GM21367 (cell line): ENCODE data around the gene RBL2.
"Not testable (repeated sequence)": the region's sequence is repeated elsewhere in the genome, so short reads cannot be mapped to it uniquely, and the experiment has no call there.

ENCODE experiments used
- ATAC-seq: cut with Tn5 transposase; IDR thresholded peaks from one replicate; pipeline ENCODE4 v1.9.1; 2021; ENCODE audit not compliant: unreplicated experiment

RBL2 gene

DNA sequence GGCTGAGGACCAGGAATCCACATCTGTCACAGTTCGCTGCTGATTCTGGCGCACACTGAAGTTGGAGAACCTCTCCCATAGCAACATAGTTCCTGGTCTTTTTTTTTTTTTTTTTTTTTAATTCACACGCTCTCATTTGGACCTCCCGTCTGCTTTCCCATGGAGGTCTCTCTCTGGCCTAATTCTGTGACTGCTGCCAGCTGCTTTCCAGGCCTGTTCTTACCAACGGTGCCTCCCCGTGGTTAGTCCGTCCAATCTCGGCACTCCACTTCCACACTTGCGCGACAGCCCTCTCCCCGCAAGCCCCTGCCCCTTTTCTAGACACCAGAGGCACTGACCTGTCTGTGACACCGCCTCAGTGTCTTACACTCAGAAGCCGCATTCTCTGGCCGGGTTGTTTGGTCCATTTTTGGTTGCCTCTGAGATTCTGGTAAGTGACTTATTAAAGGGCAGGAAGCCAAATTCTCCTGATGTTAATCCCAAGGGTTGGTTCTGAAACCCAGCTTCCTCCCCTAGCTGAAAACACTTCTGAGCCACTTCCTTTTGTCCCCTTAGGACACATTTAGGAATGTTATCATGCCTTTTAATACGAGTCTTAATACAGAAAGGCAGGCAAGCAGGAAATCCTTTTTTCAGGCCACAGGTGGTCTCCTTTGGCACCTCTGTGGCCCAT lies 69.9 kb downstream of the RBL2 start:
- ATAC-seq: no peak

DNA sequence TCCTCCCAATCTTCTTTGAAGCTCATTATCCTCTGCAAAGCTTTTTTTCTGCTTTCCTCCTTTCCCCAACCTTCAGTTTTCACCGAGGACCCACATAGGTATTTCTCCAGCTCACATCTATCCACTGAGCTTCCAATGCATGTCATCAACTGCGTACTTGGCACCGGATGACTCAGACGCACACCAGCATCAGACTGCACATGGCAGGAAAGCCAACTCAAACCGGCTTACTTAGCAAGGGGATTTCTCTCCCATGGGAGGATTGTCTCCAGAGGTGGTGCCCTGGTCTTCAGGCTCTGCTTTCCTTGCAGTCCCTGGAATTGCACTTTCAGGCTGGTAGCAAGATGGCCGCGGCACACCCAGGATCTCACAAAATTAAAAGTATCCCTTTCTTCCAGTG lies 70.4 kb downstream of the RBL2 start:
- ATAC-seq: no peak

DNA sequence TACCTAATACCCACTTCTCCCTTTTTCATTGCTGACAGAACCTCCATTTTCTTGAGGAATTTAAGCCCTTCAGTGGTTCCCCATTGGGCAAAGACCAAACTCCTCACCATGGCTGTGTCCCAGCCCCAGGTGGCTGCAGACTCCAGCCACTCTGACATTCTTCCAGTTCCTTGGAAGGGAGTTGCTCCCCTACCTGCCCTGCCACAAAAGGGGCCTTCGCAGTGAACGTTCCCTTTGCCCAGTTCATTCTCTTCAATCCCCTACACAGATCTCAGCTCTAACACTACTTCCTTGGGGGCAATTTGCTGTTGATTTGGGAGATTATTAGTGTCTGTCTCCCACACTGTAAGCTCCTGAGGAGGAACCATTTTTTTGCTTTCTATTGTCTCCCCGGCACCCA lies 72.0 kb downstream of the RBL2 start:
- no peak for ATAC-seq

DNA sequence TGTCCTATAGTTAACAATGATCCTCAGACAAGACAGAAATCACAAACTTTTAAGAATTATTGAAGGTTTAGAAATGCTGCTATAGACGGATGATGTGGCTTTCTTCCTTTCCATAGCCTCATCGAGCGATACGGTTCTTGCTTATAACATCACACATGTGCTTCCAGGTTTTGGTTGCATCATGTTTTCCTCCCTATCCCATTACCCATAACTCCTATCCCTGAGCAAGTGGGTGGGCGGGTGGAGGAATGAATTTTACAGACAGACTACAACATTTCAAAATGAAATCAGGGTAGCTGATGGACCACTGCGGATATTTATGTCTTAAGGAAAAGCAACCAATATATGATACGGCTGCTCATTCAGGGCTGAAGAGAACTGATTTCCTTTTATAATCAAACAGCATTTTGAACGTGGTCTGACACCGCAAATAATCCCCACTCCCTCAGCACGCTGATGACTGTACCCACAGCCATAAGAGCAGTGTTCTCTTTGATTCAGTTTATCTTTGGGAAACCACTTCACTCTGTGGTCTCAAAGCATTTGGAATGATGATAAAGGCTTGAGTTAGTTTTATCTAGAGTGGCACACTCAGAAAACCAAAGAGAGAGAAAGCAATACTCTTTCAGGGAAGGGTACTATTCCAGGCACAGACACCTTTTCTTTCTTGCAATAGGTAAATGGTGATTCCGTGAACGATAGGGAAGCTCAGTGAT lies 73.4 kb downstream of the RBL2 start:
- no peak for ATAC-seq

DNA sequence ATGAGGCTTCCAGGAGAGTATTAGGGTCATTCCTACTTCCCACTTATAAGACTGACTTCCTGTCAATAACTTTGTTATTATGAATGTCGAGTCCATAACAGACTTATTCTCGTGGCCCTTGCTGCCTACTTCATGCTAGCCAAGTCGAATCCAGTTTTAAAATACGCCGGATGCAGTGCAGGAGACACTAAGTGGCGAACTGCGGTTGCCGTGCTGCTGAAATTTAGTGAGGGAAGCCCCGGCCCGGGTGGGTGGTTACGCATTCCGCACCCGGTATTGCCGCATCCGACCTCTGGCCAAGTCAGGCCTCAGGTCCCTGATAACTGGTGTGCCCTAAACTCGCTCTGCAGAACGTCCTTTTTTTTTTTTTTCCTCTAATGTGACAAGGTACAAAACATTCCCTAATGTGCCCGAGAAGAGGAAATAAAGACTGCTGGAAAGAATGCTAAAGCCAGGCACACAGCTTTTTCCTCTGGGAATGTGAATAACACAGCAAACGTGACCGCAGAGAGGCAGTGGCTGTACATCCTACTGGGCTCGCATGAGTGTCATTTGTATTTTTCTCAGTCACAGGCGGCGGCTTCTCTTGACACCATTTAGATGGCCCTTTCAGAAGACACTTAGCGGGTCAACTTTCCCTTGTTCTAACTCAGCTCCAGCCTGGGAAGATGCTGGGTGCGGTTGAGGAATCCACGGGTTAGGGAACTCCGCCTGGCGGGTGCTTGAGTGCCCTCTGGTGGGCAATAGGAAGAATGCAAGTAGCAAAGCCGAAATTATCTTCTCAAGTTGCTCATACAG lies 75.8 kb downstream of the RBL2 start:
- no peak for ATAC-seq

DNA sequence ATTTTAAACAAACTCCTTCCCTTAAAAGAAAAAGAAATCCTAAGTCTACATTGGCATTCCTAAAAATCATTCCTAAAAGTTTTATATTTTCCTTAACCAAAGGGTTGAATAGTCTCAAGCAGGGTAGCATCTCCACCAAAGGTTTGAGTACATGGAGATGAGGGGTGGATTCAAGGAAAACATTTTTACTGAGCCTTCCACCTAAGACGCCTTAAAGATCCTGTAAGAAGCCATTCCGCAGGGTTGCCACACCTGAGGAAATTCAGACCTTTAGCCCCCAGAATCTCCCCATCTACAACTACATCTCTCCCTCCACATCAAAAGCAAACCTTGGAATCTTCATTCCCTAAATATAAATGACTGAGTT lies 76.4 kb downstream of the RBL2 start:
- no peak for ATAC-seq

DNA sequence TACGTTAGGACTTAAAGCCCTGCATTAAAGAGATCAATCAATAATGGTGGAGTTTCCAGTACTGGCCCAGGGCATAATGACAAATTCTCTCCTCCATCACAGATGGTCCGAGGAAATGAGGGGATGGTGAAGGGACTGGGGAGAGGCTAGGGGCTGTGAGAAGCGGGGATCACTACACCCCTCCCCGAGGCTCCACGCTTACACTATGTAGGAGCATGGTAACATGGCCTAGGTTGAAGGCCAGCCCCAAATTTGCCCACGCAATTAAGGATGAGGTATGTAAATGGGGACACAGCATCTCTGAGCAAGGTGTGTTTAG lies 76.8 kb downstream of the RBL2 start:
- ATAC-seq: no peak

DNA sequence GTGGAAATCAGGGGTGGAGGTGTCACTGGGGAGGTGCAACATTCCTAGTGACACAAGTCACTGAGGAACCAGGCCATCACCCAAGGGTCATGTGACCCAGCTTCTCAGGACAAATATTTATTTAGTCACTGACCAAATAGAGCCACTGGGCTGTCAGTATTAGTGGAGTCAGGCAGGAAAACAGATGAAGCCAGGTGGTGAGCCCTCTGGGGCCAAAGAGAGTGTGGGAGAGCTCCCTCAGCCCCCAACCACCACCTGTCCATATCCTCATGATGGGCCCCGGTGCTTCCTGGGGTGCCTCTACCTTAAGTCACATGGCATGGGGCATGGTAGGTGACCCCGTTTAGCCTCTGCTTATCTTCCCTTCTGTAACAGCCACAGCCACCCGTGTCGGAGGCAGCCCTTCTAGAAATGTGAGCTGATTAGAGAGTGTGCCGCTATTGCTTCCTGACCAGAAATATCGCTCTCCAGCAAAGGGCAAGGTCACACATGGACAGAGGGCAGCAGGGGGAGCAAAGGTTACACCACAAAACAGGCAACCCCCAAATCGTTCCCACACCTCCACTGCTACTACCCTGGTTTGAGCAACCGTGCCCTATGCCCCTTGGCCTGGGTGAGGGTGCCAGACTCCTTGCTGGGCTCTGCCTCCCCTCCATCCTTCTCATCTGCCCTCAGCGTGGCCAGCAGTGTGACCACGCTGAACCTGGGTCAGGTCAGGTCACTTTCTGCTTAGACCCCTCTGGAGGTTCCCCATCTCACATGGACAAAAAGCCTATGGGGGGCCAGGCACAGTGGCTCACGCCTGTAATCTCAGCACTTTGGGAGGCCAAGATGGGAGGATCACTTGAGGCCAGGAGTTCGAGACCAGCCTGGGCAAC lies 77.4 kb downstream of the RBL2 start:
- no peak for ATAC-seq

DNA sequence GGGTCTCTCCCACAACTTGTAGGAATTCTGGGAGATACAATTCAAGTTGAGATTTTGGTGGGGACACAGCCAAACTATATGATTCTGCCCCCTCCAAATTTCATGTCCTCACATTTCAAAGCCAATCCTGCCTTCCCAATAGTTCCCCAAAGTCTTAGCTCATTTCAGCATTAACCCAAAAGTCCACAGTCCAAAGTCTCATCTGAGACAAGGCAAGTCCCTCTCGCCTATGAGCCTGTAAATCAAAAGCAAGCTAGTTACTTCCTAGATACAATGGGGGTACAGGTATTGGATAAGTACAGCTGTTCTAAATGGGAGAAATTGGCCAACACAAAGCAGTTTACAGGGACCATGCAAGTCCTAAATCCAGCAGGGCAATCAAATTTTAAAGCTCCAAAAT lies 78.5 kb downstream of the RBL2 start:
- ATAC-seq: not testable (repeated sequence)

DNA sequence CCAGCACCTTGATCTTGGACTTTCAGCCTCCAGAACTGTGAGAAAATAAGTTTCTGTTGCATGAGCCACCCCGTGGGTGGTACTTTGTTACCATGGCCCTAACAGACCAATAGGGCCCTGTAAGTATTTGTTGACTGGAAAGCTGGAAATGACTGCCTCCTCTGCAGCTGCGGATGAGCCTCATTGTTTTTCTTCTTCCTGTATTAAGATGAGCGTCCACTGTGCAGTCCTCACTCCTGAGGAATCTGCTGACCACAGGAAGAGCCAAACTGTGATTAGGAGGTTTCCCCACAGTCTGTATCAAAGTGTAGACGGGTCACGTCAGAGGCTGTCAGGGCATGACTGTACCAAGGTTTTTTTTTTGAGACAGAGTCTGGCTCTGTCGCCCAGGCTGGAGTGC lies 81.0 kb downstream of the RBL2 start:
- no peak for ATAC-seq

DNA sequence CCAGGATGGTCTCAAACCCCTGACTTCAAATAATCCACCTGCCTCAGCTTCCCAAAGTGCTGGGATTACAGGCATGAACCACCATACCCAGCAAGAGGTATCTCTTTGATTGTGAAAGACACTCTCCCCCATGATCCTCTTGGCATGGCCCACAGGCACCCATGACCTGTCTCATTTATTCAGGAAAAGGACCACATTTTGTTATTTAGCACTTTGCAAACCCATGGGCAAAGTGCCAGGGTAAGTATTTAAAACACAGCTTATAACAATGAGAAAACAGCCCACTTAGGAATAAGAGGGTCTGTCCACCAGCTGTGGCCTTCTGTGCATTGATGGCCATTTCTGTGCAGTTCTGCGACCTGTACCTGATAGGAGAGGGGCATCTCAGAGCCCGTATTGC lies 81.5 kb downstream of the RBL2 start:
- no peak for ATAC-seq

DNA sequence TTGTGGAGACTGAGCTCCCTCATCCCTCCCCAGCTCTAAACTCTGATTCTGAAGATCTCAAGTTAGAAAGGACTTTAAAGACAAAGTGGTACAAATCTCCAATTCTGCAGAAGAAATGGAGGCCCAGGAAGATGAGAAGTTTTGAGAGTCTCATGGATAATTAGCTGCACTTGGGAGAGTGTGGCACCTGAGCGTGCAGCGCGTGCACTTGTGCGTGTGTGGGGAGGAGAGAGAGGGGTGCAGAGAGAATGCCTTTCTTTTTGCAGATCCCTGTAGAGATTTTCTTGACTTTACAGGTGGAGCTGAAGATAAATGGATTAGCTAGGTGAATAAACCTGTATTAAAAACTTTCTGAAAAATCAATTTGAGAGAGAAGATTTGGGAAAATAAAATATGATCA lies 83.6 kb downstream of the RBL2 start:
- no peak for ATAC-seq

DNA sequence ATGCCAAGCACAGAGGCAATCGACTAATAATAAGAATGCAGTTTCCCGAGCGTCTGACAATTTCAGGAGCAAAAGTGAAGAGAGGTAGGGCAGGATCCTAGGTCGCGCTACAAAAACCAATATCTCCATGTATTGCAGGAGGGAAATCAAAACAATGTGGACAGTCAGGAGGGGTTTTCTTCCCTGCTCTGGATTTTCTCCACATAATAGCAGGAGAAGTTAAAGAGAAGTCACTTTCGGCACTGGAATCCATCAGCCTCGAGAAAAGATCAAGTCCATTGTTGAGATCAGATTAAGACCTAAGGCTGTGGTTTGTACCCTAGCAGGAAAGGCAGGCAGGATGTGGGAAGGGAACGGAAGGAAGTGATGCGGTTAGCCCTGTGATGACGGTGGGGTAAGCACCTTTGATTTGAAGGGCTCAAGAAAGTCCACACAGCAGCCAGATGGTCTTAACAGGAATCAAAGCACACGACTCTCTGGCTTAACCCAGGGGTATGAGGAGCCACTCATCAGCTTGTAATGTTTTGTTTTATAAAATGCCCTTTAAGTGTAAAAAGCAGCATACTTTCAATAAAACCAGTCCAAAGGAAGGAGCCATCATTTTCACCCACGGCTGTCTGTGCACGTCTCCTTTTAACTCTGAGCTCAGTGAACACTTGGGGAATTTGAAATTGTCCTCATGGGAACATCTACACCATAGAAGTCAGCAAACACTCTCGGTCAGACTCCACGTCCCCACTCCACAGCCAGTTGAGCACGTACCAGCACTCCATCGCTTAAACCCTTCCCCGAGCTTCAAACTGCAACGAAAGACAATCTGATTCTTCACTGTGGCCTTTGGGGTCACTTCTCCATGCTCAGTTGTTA lies 84.5 kb downstream of the RBL2 start:
- ATAC-seq: peak; percentile 97

DNA sequence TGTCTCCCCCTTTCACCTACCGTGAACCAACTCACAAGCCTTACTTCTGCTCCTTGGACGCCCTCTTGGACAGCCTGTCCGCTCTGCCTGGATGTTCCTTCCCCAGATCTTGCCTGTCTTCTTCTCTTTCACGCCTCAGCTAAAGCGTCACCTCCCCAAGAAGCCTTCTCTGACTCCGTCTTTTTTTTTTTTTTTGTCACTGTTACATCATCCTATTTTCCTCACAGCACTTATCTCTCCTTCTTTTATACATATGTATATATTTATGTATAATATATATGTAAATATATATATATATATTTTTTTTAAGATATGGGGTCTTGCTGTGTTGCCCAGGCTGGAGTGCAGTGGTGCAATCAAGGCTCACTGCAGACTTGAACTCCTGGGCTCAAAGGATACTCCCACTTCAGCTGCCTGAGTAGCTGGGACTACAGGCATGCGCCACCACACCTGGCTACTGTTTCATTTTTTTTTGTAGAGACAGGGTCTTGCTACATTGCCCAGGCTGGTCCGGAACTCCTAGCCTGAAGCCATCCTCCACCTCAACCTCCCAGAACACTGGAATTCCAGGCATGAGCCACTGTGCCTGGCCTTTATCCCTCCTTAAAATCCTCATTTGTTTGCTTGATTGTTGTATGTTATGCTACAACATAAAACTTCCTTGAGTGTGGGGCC lies 85.3 kb downstream of the RBL2 start:
- no peak for ATAC-seq

DNA sequence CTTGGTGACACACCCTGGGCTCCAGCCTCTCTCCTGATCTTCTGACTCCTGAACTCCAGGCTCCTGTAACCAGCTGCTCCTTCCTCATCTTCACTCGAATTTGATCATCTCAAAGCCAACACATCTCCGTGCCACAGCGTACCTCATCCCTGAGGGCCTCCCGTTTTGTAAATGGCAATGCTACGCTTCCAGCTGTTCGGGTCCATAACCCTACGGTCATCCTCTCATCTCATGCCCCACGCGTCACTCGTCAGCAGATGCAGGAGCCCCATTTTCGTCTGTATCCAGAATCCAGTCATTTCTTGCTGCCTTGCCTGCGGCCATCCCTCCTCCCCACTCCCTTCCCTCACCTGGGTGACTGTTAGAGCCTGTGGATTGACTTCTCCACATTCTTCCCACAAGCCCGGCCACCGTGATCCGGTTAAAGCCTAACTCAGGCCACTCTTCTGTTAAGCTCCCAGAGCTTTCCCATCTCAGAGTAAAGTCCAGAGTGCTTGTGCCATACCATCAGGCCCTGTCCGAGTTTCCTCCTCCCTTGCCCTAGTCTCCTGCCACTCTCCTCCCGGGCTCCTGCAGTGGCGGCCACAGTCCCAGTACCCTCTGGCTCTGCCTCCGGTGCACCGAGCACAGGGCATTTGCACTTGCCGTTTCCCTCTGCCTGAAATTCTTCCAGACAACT lies 89.0 kb downstream of the RBL2 start:
- ATAC-seq: no peak

DNA sequence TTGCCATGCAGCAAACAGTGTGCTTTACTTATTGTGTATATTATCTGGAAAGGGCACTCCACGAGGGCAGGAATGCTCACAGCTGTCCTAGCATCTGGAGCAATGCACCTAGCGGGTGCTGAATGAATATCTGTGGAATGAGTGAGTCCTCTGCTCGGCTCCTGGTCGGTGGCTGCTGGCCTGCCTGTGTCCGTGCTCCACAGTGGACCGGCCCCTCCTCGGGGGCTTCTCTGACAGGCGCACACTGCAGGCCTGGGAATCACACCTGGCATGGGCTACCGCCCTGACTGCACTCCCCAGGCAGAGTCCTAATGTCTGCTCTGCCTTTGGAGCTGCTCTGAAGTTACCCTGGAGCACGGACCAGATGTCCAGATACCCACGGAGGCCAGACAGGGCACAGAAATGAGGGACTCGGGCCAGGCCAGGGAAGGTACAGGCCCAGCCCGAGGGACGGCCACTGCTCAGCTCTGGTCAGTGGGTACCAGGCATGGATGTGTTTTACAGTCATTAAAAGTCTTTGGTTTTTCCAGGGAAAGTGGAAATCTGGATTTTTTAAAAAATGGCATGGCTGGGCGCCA lies 89.8 kb downstream of the RBL2 start:
- ATAC-seq: no peak

DNA sequence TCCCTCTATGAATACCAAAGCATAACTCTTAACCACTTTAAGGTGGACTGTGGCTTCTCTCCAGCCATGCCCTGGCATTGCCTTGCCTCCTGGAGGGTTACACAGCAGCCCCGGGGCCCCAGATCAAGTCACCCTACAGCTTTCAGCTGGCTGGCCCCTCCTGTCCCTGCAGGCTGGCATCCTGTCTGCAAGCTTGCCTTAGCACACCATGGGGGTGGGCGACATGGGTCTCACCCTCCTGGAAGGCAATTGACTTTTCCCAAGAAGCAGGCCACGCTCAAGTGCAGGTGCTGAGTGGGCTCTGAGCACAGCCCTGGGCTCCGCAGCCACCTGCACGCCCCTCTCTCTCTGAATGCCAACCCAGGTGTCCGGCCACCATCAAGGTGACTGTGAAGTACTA lies 94.5 kb downstream of the RBL2 start:
- no peak for ATAC-seq

DNA sequence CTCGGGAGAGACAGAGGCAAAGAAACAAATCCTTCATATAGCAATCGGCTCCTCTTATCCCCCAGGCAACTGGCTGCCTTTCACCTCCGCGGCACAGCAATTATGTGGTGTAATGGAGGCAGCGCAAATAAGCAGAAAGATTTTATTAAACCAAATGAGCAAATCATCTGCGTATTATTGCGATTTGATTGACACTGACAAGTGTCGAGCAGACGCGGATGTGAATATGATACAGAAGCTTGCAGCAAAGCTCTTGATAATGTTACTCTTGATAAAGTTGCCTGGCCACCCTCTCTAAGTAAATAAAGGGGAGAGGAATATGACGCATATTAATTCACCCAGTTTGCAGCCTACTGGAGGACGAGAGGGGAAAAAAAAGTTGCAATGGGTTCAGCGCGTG lies 95.2 kb downstream of the RBL2 start:
- no peak for ATAC-seq

DNA sequence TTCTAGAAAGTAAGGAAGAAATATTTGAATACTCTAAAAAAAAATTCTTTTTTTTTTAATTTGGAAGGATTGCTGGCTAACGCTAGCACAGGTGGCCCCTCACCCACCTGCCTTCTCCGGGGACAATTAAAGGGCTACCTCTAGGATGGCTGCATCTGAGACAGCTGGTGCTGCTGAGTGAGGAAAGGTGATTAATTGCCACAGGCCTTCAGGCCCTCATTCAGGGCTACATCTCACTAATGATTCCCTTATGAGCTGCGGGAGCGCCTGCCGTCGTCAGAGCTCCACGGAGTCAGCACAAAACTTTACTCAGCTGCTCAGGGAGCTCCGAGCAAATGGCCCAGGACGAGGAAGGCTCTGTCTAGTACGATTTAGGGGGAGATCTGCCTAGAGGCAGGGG lies 95.8 kb downstream of the RBL2 start:
- ATAC-seq: no peak
